ENCODE data around the gene CLCNKA. TPM values are rescaled to one million over a fixed set of nuclear protein-coding genes. Genes with fewer than 3 reads are reported as not detected.
"Not testable (repeated sequence)": the region's sequence is repeated elsewhere in the genome, so short reads cannot be mapped to it uniquely, and the experiment has no call there.

Gene CLCNKA
- not detected for polyA plus RNA-seq (2013, experiment 1 of 2; ENCODE audit: insufficient read length)
- polyA plus RNA-seq (2013, experiment 2 of 2; ENCODE audit: insufficient read length) = 0.20 TPM

GRCh38 chr1:16021681-16022080 is at the start of gene CLCNKA:
CLCNKA (plus strand) TSS chr1:16022036; CDS start chr1:16022620, 584 bp downstream.
- no peak for DNase-seq

- DNase-seq = no peak
Measured at GRCh38 chr1:15972409-15972808, 49.4 kb upstream of the CLCNKA start.

- DNase-seq = no peak
Measured at GRCh38 chr1:15973772-15974171, 48.1 kb upstream of the CLCNKA start.

- no peak for DNase-seq
Measured at GRCh38 chr1:15974855-15975254, 47.0 kb upstream of the CLCNKA start.

- DNase-seq = peak; percentile 66
Measured at GRCh38 chr1:15975358-15975804, 46.5 kb upstream of the CLCNKA start.

- peak; percentile 92 for DNase-seq
Measured at GRCh38 chr1:15975805-15976680, 45.8 kb upstream of the CLCNKA start, which contains the start of gene ZBTB17. ZBTB17 (minus strand) TSS chr1:15976101; CDS start chr1:15948495, 27,606 bp downstream.

- not testable (repeated sequence) for DNase-seq
Measured at GRCh38 chr1:15977947-15978346, 43.9 kb upstream of the CLCNKA start.

GRCh38 chr1:15981679-15982078 is 40.2 kb upstream of the CLCNKA start:
- DNase-seq = no peak

- DNase-seq = no peak
Measured at GRCh38 chr1:15983275-15983674, 38.6 kb upstream of the CLCNKA start.

- DNase-seq = no peak
Measured at GRCh38 chr1:15985611-15986297, 36.1 kb upstream of the CLCNKA start.

- no peak for DNase-seq
Measured at GRCh38 chr1:15988856-15989736, 32.7 kb upstream of the CLCNKA start.

- DNase-seq = no peak
Measured at GRCh38 chr1:15989776-15990175, 32.1 kb upstream of the CLCNKA start.

- no peak for DNase-seq
Measured at GRCh38 chr1:15991427-15992186, 30.2 kb upstream of the CLCNKA start.

- no peak for DNase-seq
Measured at GRCh38 chr1:15992187-15992553, 29.7 kb upstream of the CLCNKA start.

- DNase-seq = no peak
Measured at GRCh38 chr1:15992582-15993500, 29.0 kb upstream of the CLCNKA start.

GRCh38 chr1:15993666-15994065 is 28.2 kb upstream of the CLCNKA start:
- DNase-seq = no peak

GRCh38 chr1:15994081-15994480 is 27.8 kb upstream of the CLCNKA start:
- no peak for DNase-seq

- peak; percentile 61 for DNase-seq
Measured at GRCh38 chr1:15994590-15995351, 27.1 kb upstream of the CLCNKA start.

GRCh38 chr1:15997076-15997585 is 24.7 kb upstream of the CLCNKA start:
- no peak for DNase-seq
